Measurements from ENCODE around the gene TEX36.

The TEX36 gene

DNA sequence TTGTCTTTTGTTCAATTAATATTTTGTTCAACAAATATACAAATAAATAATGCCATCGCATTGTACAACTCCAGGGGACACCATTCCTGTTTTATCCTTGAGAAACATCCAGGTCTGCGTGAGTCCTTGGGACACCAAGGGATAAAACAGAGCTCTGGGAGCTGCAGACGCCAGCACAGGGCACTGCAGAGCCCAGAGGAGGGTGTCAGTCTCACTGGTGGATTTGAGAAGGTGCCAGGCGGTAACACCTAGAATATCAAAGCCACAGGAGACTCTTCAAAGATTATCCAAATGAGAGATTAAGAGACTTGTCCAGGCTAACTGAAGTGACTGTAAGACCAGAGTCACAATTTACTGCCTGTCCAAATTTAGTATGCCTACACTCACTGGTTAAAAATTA lies 55.3 kb downstream of the TEX36 start:
- Histone ChIP-seq H2BK5ac (ENCODE audit: low read depth, low read length, poor library complexity) (no peak overlapping the region), H2AFZ (ENCODE audit: insufficient read depth, low read length, poor library complexity) (no peak overlapping the region), H3K4me2 (ENCODE audit: low read length) (no peak overlapping the region), H4K12ac (ENCODE audit: low read depth, low read length) (no peak overlapping the region), H2BK120ac (ENCODE audit: insufficient read depth, low read length, poor library complexity) (no peak overlapping the region), H3K4me3 (ENCODE audit: low read depth, low read length) (no peak overlapping the region), H4K8ac (ENCODE audit: low read depth, low read length) (no peak overlapping the region), H3K9ac (ENCODE audit: low read length) (no peak overlapping the region), H3K4me1 (ENCODE audit: control insufficient read depth in 1 of 2, insufficient read depth in 2 of 2, low read length in 2 of 2) (no peaks in the 10 kb centered on the region), H2AK5ac (ENCODE audit: low read length) (no peak overlapping the region), H3K4ac (ENCODE audit: low read depth, low read length) (no peak overlapping the region), H3K79me2 (ENCODE audit: control insufficient read depth, insufficient read depth, low read length, poor library complexity) (no peaks in the 10 kb centered on the region), H3K14ac (ENCODE audit: low read length) (no peak overlapping the region), H3K18ac (ENCODE audit: low read length) (no peak overlapping the region), H3K36me3 (ENCODE audit: control insufficient read depth in 1 of 2, insufficient read depth in 2 of 2, low read length in 2 of 2) (no peaks in the 10 kb centered on the region), H3K27me3 (ENCODE audit: insufficient read depth, low read length) (no peaks in the 10 kb centered on the region), H3K9me3 (ENCODE audit: insufficient read depth, low read depth, low read length) (no peaks in the 10 kb centered on the region), H4K91ac (ENCODE audit: low read depth, low read length) (no peak overlapping the region), H3K27ac (ENCODE audit: low read depth, low read length) (no peak overlapping the region), H3K23ac (ENCODE audit: low read length) (no peak overlapping the region), H3K79me1 (ENCODE audit: low read length) (no peaks in the 10 kb centered on the region), H2BK12ac (ENCODE audit: low read length) (no peak overlapping the region)
- DNase-seq = no peak
- no CpG with 5 or more reads among the region's 4 CpGs for WGBS (ENCODE audit: extremely low coverage, insufficient coverage, insufficient read length)

DNA sequence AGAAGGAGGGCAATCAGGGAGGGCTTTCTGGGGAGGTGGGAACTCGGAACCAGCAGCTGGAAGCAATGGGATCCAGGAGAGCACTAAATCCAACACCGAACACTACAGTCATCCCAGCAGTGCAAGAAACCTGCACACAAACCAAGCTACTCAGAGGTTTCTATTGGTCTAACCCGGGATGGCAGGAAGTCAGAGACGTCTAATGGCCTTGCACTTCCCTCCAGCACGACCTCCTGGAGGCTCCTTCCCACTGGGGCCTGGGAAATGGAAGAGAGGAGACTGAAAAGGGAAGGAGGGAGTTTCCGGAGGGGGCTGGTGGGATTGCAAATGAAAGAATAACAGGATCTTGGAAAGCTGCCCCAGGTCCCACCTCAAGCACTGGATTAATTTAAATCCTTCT lies 56.3 kb downstream of the TEX36 start:
- Histone ChIP-seq H2AFZ (ENCODE audit: insufficient read depth, low read length, poor library complexity) (no peak overlapping the region), H3K4me1 (ENCODE audit: control insufficient read depth in 1 of 2, insufficient read depth in 2 of 2, low read length in 2 of 2) (no peaks in the 10 kb centered on the region), H4K12ac (ENCODE audit: low read depth, low read length) (no peak overlapping the region), H3K4me2 (ENCODE audit: low read length) (no peak overlapping the region), H3K27ac (ENCODE audit: low read depth, low read length) (no peak overlapping the region), H3K14ac (ENCODE audit: low read length) (no peak overlapping the region), H3K4ac (ENCODE audit: low read depth, low read length) (no peak overlapping the region), H3K27me3 (ENCODE audit: insufficient read depth, low read length) (no peaks in the 10 kb centered on the region), H3K23ac (ENCODE audit: low read length) (no peak overlapping the region), H2BK12ac (ENCODE audit: low read length) (no peak overlapping the region), H3K79me2 (ENCODE audit: control insufficient read depth, insufficient read depth, low read length, poor library complexity) (no peaks in the 10 kb centered on the region), H3K9ac (ENCODE audit: low read length) (no peak overlapping the region), H2BK5ac (ENCODE audit: low read depth, low read length, poor library complexity) (no peak overlapping the region), H3K18ac (ENCODE audit: low read length) (no peak overlapping the region), H4K8ac (ENCODE audit: low read depth, low read length) (no peak overlapping the region), H2AK5ac (ENCODE audit: low read length) (no peak overlapping the region), H3K36me3 (ENCODE audit: control insufficient read depth in 1 of 2, insufficient read depth in 2 of 2, low read length in 2 of 2) (no peaks in the 10 kb centered on the region), H3K4me3 (ENCODE audit: low read depth, low read length) (no peak overlapping the region), H3K79me1 (ENCODE audit: low read length) (no peaks in the 10 kb centered on the region), H4K91ac (ENCODE audit: low read depth, low read length) (no peak overlapping the region), H2BK120ac (ENCODE audit: insufficient read depth, low read length, poor library complexity) (no peak overlapping the region), H3K9me3 (ENCODE audit: insufficient read depth, low read depth, low read length) (no peaks in the 10 kb centered on the region)
- no CpG with 5 or more reads among the region's 6 CpGs for WGBS (ENCODE audit: extremely low coverage, insufficient coverage, insufficient read length)
- DNase-seq = no peak

DNA sequence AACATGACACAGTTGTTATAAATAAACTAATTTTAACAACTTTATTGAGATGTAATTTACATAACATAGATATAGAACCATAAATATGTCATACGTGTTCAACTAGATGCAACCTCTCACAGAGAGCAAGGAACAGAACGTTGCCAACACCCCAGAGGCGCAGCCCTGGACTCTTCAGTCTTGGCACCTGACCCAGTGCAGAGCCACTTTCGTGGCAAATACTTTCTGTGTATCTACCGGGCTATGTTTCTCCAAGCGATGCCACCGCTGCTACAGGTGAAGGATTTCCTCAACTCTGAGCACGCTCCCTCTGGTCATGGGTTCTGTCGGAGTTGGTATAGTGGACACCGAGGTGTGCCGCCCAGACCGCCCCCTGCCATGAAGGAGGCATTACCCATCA lies 57.4 kb downstream of the TEX36 start:
- H3K27ac ChIP-seq (ENCODE audit: low read depth, low read length) = no peak overlapping the region
- H3K14ac ChIP-seq (ENCODE audit: low read length) = no peak overlapping the region
- no peak overlapping the region for H3K23ac ChIP-seq (ENCODE audit: low read length)
- H3K9ac ChIP-seq (ENCODE audit: low read length) = no peak overlapping the region
- no peak for DNase-seq
- no peak overlapping the region for H2BK12ac ChIP-seq (ENCODE audit: low read length)
- no peaks in the 10 kb centered on the region for H3K4me1 ChIP-seq (ENCODE audit: control insufficient read depth in 1 of 2, insufficient read depth in 2 of 2, low read length in 2 of 2)
- H3K9me3 ChIP-seq (ENCODE audit: insufficient read depth, low read depth, low read length) = no peaks in the 10 kb centered on the region
- no peak overlapping the region for H4K12ac ChIP-seq (ENCODE audit: low read depth, low read length)
- H3K79me1 ChIP-seq (ENCODE audit: low read length) = no peaks in the 10 kb centered on the region
- no CpG with 5 or more reads among the region's 12 CpGs for WGBS (ENCODE audit: extremely low coverage, insufficient coverage, insufficient read length)
- H3K27me3 ChIP-seq (ENCODE audit: insufficient read depth, low read length) = no peaks in the 10 kb centered on the region
- no peak overlapping the region for H2AFZ ChIP-seq (ENCODE audit: insufficient read depth, low read length, poor library complexity)
- H3K4me3 ChIP-seq (ENCODE audit: low read depth, low read length) = no peak overlapping the region
- no peak overlapping the region for H3K4ac ChIP-seq (ENCODE audit: low read depth, low read length)
- H3K36me3 ChIP-seq (ENCODE audit: control insufficient read depth in 1 of 2, insufficient read depth in 2 of 2, low read length in 2 of 2) = no peaks in the 10 kb centered on the region
- H2BK5ac ChIP-seq (ENCODE audit: low read depth, low read length, poor library complexity) = no peak overlapping the region
- no peaks in the 10 kb centered on the region for H3K79me2 ChIP-seq (ENCODE audit: control insufficient read depth, insufficient read depth, low read length, poor library complexity)
- H4K8ac ChIP-seq (ENCODE audit: low read depth, low read length) = no peak overlapping the region
- H4K91ac ChIP-seq (ENCODE audit: low read depth, low read length) = no peak overlapping the region
- no peak overlapping the region for H2BK120ac ChIP-seq (ENCODE audit: insufficient read depth, low read length, poor library complexity)
- no peak overlapping the region for H2AK5ac ChIP-seq (ENCODE audit: low read length)
- H3K4me2 ChIP-seq (ENCODE audit: low read length) = no peak overlapping the region
- H3K18ac ChIP-seq (ENCODE audit: low read length) = no peak overlapping the region

DNA sequence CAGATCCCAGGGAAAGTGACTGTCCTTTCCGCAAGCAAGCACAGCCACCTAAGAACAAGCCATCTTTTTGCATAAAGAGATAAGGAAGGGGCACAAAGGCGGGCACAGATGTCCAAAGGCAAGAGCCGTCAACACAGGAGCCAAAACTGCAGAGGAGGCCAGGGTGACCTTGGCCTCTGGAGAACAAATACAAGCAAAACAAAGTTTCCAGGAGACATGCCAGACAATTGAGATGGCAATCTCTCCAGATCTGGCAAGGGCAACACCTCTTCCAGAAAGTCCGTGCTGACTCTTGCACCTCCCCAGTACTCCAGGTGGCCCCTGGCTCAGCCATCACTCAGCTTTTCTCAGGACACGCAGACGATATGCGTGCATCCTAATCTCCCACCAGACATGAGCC lies 58.2 kb downstream of the TEX36 start:
- H2AFZ ChIP-seq (ENCODE audit: insufficient read depth, low read length, poor library complexity) = no peak overlapping the region
- no peak overlapping the region for H4K12ac ChIP-seq (ENCODE audit: low read depth, low read length)
- no peaks in the 10 kb centered on the region for H3K4me1 ChIP-seq (ENCODE audit: control insufficient read depth in 1 of 2, insufficient read depth in 2 of 2, low read length in 2 of 2)
- H3K4me2 ChIP-seq (ENCODE audit: low read length) = no peak overlapping the region
- H3K27me3 ChIP-seq (ENCODE audit: insufficient read depth, low read length) = no peaks in the 10 kb centered on the region
- no peak for DNase-seq
- no peak overlapping the region for H4K91ac ChIP-seq (ENCODE audit: low read depth, low read length)
- no peak overlapping the region for H2BK12ac ChIP-seq (ENCODE audit: low read length)
- H3K14ac ChIP-seq (ENCODE audit: low read length) = no peak overlapping the region
- H3K79me2 ChIP-seq (ENCODE audit: control insufficient read depth, insufficient read depth, low read length, poor library complexity) = no peaks in the 10 kb centered on the region
- no peak overlapping the region for H4K8ac ChIP-seq (ENCODE audit: low read depth, low read length)
- H3K4me3 ChIP-seq (ENCODE audit: low read depth, low read length) = no peak overlapping the region
- no peak overlapping the region for H2BK5ac ChIP-seq (ENCODE audit: low read depth, low read length, poor library complexity)
- no peak overlapping the region for H2AK5ac ChIP-seq (ENCODE audit: low read length)
- no peak overlapping the region for H3K18ac ChIP-seq (ENCODE audit: low read length)
- H3K36me3 ChIP-seq (ENCODE audit: control insufficient read depth in 1 of 2, insufficient read depth in 2 of 2, low read length in 2 of 2) = no peaks in the 10 kb centered on the region
- H3K27ac ChIP-seq (ENCODE audit: low read depth, low read length) = no peak overlapping the region
- H3K79me1 ChIP-seq (ENCODE audit: low read length) = no peaks in the 10 kb centered on the region
- H3K4ac ChIP-seq (ENCODE audit: low read depth, low read length) = no peak overlapping the region
- WGBS (ENCODE audit: extremely low coverage, insufficient coverage, insufficient read length) = no CpG with 5 or more reads among the region's 7 CpGs
- no peak overlapping the region for H3K9ac ChIP-seq (ENCODE audit: low read length)
- no peak overlapping the region for H3K23ac ChIP-seq (ENCODE audit: low read length)
- H2BK120ac ChIP-seq (ENCODE audit: insufficient read depth, low read length, poor library complexity) = no peak overlapping the region
- no peaks in the 10 kb centered on the region for H3K9me3 ChIP-seq (ENCODE audit: insufficient read depth, low read depth, low read length)
